GM19395 (cell line): ENCODE results near the gene SRGAP3.
"Not testable (repeated sequence)": the region's sequence is repeated elsewhere in the genome, so short reads cannot be mapped to it uniquely, and the experiment has no call there.

Source experiments
- ATAC-seq: cut with Tn5 transposase; IDR thresholded peaks from one replicate; pipeline ENCODE4 v1.9.1; 2021; ENCODE audit warnings: mild to moderate bottlenecking, moderate library complexity; ENCODE audit not compliant: unreplicated experiment

The SRGAP3 gene

GRCh38 chr3:9098716-9099675 is 150.4 kb downstream of the SRGAP3 start:
- no peak for ATAC-seq

GRCh38 chr3:9097495-9097894 is 152.0 kb downstream of the SRGAP3 start:
- no peak for ATAC-seq

GRCh38 chr3:9091486-9092235 is 157.8 kb downstream of the SRGAP3 start:
- no peak for ATAC-seq

DNA sequence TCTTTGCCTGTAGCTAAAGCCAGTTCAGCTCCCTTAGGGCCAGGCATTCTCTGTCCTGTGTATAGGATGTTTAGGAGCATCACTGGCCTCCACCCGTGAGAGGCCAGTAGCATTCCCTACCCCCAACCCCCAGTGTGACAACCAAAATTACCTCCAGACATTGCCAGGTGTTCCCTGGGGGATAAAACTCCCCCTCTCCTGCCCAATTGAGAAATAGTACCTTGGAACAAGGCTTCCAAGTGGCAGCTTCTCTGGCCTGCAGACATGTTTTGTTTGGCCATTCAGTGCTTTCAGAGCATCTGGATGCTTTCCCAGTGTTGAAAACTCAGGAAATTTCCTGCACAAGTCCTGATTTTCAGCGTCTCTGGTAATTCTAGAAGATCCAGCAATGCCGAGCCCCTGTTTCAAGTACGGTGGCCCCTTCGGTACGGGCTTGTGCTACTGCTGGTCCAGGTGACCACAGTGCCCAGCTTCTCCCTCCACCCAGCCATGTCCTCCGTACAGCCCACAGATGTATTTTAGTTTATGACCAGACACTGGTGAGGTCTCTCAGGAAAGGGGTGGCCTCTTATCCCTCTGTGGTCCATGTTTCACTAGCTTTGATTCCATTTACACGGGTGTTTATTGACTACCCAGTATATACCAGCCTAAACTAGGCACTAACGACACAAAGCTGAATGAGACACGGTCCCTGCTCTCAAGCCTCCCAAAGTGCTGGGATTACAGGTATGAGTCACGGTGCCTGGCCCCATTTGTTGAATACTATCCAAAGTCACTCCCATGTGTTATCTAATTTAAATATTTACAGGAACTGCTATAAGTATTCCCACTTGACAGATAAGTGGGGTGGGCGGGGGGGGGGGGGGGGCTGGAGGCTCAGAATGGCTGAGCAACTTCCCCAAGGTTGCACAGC is 160.7 kb downstream of the SRGAP3 start:
- ATAC-seq: no peak

GRCh38 chr3:9087831-9088413 is 161.5 kb downstream of the SRGAP3 start:
- no peak for ATAC-seq

DNA sequence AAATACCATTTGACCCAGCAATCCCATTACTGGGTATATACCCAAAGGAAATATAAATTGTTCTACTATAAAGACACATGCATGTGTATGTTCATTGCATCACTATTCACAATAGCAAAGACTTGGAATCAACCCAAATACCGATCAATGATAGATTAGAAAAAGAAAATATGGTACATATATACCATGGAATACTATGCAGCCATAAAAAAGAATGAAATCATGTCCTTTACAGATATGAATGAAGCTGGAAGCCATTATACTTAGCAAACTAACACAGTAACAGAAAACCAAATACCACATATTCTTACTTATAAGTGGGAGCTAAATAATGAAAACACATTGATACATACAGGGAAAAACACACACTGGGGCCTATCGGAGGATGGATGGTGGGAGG is 164.0 kb downstream of the SRGAP3 start:
- not testable (repeated sequence) for ATAC-seq

DNA sequence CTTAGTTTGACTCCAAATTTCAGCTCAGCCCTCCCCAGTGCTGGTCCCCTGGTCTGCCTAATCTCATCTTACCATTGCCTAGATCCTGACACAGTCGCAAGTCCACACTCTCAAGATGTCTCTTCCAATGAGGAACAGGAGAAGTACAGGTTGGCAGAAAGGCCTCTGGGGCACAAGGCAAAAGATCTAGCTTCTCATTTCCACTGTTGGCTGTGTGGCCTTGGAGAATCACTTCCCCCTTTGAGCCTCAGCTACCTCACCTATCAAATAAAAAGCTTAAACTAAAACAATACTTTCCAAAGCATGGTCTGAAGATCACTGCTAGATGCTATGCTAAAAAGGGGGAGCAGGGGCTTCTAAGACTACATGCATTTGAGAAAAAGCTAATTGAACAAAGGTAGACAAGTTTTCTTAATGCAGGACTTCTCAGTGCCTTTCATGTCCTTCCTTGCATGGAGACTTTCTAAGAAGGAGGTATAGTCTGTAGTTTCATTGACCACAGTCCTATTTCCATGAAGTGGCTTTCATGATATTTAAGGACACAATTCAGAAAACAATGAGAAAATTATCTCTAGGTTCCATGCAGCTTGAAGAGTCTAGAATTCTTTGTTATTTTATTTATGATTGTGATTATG is 168.1 kb downstream of the SRGAP3 start:
- ATAC-seq: no peak

GRCh38 chr3:9080163-9080562 is 169.3 kb downstream of the SRGAP3 start:
- no peak for ATAC-seq

GRCh38 chr3:9079676-9080075 is 169.8 kb downstream of the SRGAP3 start:
- ATAC-seq: no peak

- no peak for ATAC-seq
Measured at GRCh38 chr3:9078561-9079240, 170.7 kb downstream of the SRGAP3 start.

DNA sequence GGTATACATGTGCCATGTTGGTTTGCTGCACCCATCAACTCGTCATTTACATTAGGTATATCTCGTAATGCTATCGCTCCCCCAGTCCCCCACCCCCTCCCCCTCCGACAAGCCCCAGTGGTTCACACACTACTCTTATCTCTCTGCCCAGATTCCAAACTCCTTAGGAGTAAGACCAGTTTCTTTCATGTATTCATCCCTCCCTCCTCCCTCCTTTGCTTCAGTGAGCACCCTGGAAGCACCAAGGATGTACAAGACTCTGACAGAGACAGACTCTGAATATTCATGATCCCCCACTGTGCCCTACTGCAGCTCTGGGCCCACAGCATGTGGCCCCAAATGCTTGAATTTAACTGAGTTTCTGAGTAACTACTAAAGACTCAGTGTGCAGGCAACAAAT is 172.4 kb downstream of the SRGAP3 start:
- ATAC-seq: no peak

DNA sequence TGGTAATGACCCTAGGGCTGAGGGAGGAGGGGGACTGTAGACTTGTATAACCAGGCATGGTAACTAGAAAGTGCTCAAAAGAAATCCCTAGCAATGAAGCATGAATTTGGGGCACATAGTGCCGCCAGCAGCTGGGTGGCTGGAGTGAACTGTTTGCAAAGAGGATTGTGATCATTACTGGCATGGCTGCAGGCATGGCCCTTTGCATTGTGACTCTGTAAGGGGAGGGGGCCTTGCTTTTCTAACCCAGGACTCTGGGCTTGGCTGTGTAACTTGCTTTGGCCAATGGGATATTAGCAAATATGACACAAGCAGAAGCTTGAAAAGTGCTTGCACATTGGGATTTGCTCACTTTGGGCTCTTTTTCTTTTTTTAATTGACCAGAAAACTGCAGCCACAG is 173.7 kb downstream of the SRGAP3 start:
- ATAC-seq: no peak

DNA sequence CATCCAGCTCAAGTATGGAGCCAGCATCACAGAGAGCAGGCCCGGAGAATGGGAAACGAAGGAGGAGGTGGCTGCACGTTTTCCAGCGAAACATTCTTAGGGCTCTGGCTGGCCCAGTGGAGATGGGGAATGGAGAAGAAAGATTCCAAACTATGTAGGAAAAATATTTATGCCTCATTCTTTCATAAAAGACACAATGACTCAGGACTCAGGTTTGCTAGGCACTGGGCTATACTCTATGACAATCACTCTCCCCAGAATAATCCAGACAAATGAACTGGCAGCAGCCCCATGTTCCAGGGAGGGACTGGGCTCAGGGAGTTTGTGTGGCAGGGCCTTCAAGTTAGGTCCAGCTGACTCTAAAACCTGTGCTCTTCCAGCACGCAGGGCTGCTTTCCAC is 175.4 kb downstream of the SRGAP3 start:
- no peak for ATAC-seq

DNA sequence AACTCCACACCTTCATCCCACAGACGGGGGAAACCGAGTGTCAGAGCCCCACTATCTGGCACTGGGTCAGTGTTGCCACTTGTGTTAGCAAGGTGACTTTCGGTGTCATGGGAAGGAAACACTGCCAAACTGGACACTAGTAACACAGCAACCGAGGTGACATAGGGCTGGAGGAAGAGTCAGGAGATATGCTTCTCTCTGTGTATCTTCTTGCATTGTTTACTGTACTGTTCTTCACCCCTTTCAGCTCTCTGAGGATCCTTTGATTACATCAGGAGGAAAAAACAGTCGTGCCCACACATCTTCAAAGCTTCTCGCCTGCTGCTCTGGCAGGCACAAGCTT is 176.8 kb downstream of the SRGAP3 start:
- no peak for ATAC-seq

DNA sequence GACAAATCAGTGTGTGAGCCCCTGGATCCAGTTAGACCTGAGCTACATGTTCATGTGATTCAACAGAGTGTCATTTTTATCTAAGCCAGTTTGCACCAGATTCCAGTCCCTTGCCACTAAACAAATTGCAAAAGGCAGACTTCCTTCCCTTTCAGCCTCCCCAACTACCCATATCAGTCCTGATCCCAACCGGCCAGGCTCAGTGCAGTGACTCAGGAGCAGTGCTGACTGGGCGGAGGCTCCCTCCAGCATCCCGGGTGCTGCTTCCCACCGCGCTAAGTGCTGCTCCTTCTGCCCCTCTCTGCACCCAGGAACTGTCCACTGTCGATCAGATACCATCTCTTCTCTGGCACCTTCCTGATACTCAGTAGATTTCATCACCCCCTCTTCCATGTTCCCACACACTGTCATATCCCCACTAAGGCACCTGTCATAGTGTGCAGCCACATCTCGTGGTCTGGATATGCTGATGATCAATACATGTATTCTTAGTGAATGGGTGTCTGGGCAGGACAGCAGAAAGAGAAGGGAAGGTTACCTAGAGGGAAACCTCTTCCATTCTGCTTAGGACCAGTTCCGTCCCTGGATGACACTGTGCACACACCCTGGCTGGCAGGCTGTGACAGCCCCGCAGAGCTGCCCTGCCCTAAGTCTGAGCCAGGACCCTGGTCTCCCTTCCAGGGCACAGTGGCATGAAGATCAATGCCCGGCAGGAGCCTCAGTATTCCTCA is 177.3 kb downstream of the SRGAP3 start:
- no peak for ATAC-seq

DNA sequence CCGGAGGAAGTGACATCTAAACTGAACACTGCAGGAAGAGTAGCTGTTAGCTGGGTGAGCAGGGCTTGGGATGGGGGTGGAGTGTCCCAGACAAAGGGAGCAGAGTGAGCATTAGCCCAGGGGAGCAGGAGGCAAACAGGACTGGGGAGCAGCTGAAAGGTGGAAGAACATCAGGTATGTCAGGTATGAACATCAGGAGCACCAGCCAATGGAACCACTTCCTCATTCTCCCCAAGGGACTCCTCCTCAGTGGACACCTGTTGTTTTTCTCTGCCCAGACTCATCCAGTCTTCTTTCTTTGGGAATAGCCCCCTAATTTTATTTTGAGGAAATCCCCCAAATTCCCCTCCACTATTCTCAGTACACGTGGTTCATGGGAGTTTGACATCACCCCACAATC is 178.5 kb downstream of the SRGAP3 start:
- ATAC-seq: no peak

- no peak for ATAC-seq
Measured at GRCh38 chr3:9069971-9070370, 179.5 kb downstream of the SRGAP3 start.

DNA sequence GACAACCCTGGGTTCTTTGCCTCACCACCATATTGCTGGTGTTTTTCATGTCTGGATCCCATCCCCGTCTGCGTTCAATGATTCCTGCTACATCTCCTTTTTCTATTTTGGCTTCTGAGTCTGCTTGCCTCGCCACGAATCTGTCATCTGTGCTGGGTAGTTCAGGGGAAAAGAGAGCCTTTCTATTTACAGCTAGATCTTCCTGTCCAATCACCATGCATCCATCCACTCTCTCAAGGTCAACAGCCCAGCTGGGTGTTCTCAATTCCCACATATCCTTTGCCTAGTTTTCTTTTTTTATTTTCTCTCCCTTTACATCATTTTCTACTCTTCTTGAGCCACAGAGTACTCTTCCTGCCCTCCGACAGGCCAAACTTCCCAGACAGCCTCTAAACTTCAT is 181.4 kb downstream of the SRGAP3 start:
- ATAC-seq: no peak

GRCh38 chr3:9067352-9067975 is 182.0 kb downstream of the SRGAP3 start:
- no peak for ATAC-seq
